ENCODE measurements around the gene NEK11.

The NEK11 gene

GRCh38 chr3:131238496-131238895, 211.8 kb downstream of the NEK11 start:
- TF ChIP-seq ZNF274 (IDR thresholded peaks at IDR 0.05; ENCODE audit: low read depth, low read length): no peak
- H3K4me3 ChIP-seq (ENCODE audit: low read length): no peak overlapping the region

- TF ChIP-seq ZNF274 (IDR thresholded peaks at IDR 0.05; ENCODE audit: low read depth, low read length): no peak
- no peak overlapping the region for H3K4me3 ChIP-seq (ENCODE audit: low read length)
These were observed 212.6 kb downstream of the NEK11 start for GRCh38 chr3:131239267-131239666.

- TF ChIP-seq ZNF274 (IDR thresholded peaks at IDR 0.05; ENCODE audit: low read depth, low read length): no peak
- H3K4me3 ChIP-seq (ENCODE audit: low read length): no peak overlapping the region
These were observed 215.5 kb downstream of the NEK11 start for GRCh38 chr3:131242201-131242600.

- no peak overlapping the region for H3K4me3 ChIP-seq (ENCODE audit: low read length)
- TF ChIP-seq ZNF274 (IDR thresholded peaks at IDR 0.05; ENCODE audit: low read depth, low read length): no peak
These were observed 223.8 kb downstream of the NEK11 start for GRCh38 chr3:131250466-131250865.

- H3K4me3 ChIP-seq (ENCODE audit: low read length): no peak overlapping the region
- TF ChIP-seq ZNF274 (IDR thresholded peaks at IDR 0.05; ENCODE audit: low read depth, low read length): no peak
These were observed 233.8 kb downstream of the NEK11 start for GRCh38 chr3:131260525-131260924.

- no peak for TF ChIP-seq ZNF274 (IDR thresholded peaks at IDR 0.05; ENCODE audit: low read depth, low read length)
- no peak overlapping the region for H3K4me3 ChIP-seq (ENCODE audit: low read length)
These were observed 234.4 kb downstream of the NEK11 start for GRCh38 chr3:131261104-131261503.

GRCh38 chr3:131275556-131275955, 248.9 kb downstream of the NEK11 start:
- TF ChIP-seq ZNF274 (IDR thresholded peaks at IDR 0.05; ENCODE audit: low read depth, low read length): no peak
- no peak overlapping the region for H3K4me3 ChIP-seq (ENCODE audit: low read length)

GRCh38 chr3:131277836-131278497, 251.3 kb downstream of the NEK11 start:
- TF ChIP-seq ZNF274 (IDR thresholded peaks at IDR 0.05; ENCODE audit: low read depth, low read length): no peak
- no peak overlapping the region for H3K4me3 ChIP-seq (ENCODE audit: low read length)

- no peak overlapping the region for H3K4me3 ChIP-seq (ENCODE audit: low read length)
- no peak for TF ChIP-seq ZNF274 (IDR thresholded peaks at IDR 0.05; ENCODE audit: low read depth, low read length)
These were observed 252.9 kb downstream of the NEK11 start for GRCh38 chr3:131279577-131279976.

- H3K4me3 ChIP-seq (ENCODE audit: low read length): no peak overlapping the region
- no peak for TF ChIP-seq ZNF274 (IDR thresholded peaks at IDR 0.05; ENCODE audit: low read depth, low read length)
These were observed 255.7 kb downstream of the NEK11 start for GRCh38 chr3:131282379-131282778.

- no peak for TF ChIP-seq ZNF274 (IDR thresholded peaks at IDR 0.05; ENCODE audit: low read depth, low read length)
- H3K4me3 ChIP-seq (ENCODE audit: low read length): no peak overlapping the region
These were observed 256.3 kb downstream of the NEK11 start for GRCh38 chr3:131282967-131283366.

- no peak for TF ChIP-seq ZNF274 (IDR thresholded peaks at IDR 0.05; ENCODE audit: low read depth, low read length)
- no peak overlapping the region for H3K4me3 ChIP-seq (ENCODE audit: low read length)
These were observed 257.2 kb downstream of the NEK11 start for GRCh38 chr3:131283862-131284261.

GRCh38 chr3:131284302-131284701, 257.6 kb downstream of the NEK11 start:
- TF ChIP-seq ZNF274 (IDR thresholded peaks at IDR 0.05; ENCODE audit: low read depth, low read length): no peak
- H3K4me3 ChIP-seq (ENCODE audit: low read length): no peak overlapping the region

GRCh38 chr3:131285456-131285855, 258.8 kb downstream of the NEK11 start:
- TF ChIP-seq ZNF274 (IDR thresholded peaks at IDR 0.05; ENCODE audit: low read depth, low read length): no peak
- H3K4me3 ChIP-seq (ENCODE audit: low read length): no peak overlapping the region

- H3K4me3 ChIP-seq (ENCODE audit: low read length): no peak overlapping the region
- TF ChIP-seq ZNF274 (IDR thresholded peaks at IDR 0.05; ENCODE audit: low read depth, low read length): no peak
These were observed 273.2 kb downstream of the NEK11 start for GRCh38 chr3:131299836-131300235.

- H3K4me3 ChIP-seq (ENCODE audit: low read length): no peak overlapping the region
- no peak for TF ChIP-seq ZNF274 (IDR thresholded peaks at IDR 0.05; ENCODE audit: low read depth, low read length)
These were observed 277.2 kb downstream of the NEK11 start for GRCh38 chr3:131303848-131304247.

Measured in GM08714 (cell line).